Transverse colon (tissue), 4 donors: ENCODE data around the gene DDAH1.

Experiments
- EP300 ChIP-seq: sonication (generic); formaldehyde crosslinking; IDR thresholded peaks from one replicate; pipeline ENCODE4 v1.6.1; 2017; ENCODE audit warnings: antibody characterized with exemption, low read depth
- POLR2A ChIP-seq: fragments of 450-650 bp; IDR thresholded peaks from one replicate; pipeline ENCODE4 v1.6.1; 2016; ENCODE audit warnings: antibody characterized with exemption, mild to moderate bottlenecking, moderate library complexity
- POLR2AphosphoS5 ChIP-seq, 3 donors: sonication (generic); formaldehyde crosslinking; IDR thresholded peaks; one replicate each; pipeline ENCODE4 v1.6.1; 2016; ENCODE audit warnings: antibody characterized with exemption in 3 of 3
- TF ChIP-seq, protein P1 (sequence below), 5 experiments: fragments of 200-600 bp in 3 of 5; fragments of 450-650 bp in 2 of 5; sonication (generic) in 3 of 5; IDR thresholded peaks; 1 replicate in 2 of 5; 2 replicates in 3 of 5; pipeline ENCODE4 v1.5.1; 2016 to 2017; ENCODE audit warnings: antibody characterized with exemption in 5 of 5, inconsistent platforms in 3 of 5, mild to moderate bottlenecking in 2 of 5, moderate library complexity in 1 of 5

GRCh38 chr1:85433096-85433495, 31.9 kb downstream of the DDAH1 start:
- TF ChIP-seq, protein P1, sequence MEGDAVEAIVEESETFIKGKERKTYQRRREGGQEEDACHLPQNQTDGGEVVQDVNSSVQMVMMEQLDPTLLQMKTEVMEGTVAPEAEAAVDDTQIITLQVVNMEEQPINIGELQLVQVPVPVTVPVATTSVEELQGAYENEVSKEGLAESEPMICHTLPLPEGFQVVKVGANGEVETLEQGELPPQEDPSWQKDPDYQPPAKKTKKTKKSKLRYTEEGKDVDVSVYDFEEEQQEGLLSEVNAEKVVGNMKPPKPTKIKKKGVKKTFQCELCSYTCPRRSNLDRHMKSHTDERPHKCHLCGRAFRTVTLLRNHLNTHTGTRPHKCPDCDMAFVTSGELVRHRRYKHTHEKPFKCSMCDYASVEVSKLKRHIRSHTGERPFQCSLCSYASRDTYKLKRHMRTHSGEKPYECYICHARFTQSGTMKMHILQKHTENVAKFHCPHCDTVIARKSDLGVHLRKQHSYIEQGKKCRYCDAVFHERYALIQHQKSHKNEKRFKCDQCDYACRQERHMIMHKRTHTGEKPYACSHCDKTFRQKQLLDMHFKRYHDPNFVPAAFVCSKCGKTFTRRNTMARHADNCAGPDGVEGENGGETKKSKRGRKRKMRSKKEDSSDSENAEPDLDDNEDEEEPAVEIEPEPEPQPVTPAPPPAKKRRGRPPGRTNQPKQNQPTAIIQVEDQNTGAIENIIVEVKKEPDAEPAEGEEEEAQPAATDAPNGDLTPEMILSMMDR (IDR thresholded peaks at IDR 0.05), result no peak
- TF ChIP-seq POLR2A (no peak), POLR2AphosphoS5 (IDR thresholded peaks at IDR 0.05) (no peak), EP300 (no peak)
